ENCODE data around the gene POLDIP2. TPM values are rescaled to one million over a fixed set of nuclear protein-coding genes. Genes with fewer than 3 reads are reported as not detected.

POLDIP2 gene
- total and polyA plus RNA-seq, 9 of the 15 experiments (the other 6 are each of a cell fraction or from before 2014, with no cell fraction given): 22.0 to 137 (median 104) TPM

- TF ChIP-seq ZNF639 (CRISPR knock-in tag; conservative IDR thresholded peaks at IDR 0.05 in 1 of 2, IDR thresholded peaks at IDR 0.05 in 1 of 2) (no peak), ZBTB49 (CRISPR knock-in tag; IDR thresholded peaks at IDR 0.05; ENCODE audit: borderline replicate concordance) (no peak), POLR2AphosphoS5 (IDR thresholded peaks at IDR 0.05; ENCODE audit: control insufficient read depth, insufficient read depth, low read depth, low read length) (no peak), RHOXF2B (CRISPR knock-in tag; conservative IDR thresholded peaks at IDR 0.05) (no peak), ARID3A (IDR thresholded peaks at IDR 0.05; ENCODE audit: borderline replicate concordance, low read depth, low read length) (no peak), JUNB (CRISPR knock-in tag; conservative IDR thresholded peaks at IDR 0.05) (no peak)
Observed at GRCh38 chr17:28402224-28402630, 44.9 kb upstream of the POLDIP2 start (continued).

Measured in K562 (cell line).